Endodermal cell (in vitro differentiated cells): ENCODE results near the gene PTPRM. TPM values are rescaled to one million over a fixed set of nuclear protein-coding genes. Genes with fewer than 3 reads are reported as not detected.

Experiments
- DNase-seq: peaks from one replicate; pipeline ENCODE4 v3.0.0-alpha.2; 2017
- H3K27ac ChIP-seq: 2 replicates; pipeline ENCODE4 v1.5.1; 2013; ENCODE audit warnings: mild to moderate bottlenecking, low read depth, low read length, moderate library complexity
- H3K27me3 ChIP-seq: 2 replicates; pipeline ENCODE4 v1.6.1; 2013; ENCODE audit warnings: mild to moderate bottlenecking, low read length, moderate library complexity; ENCODE audit not compliant: insufficient read depth, control insufficient read depth, poor library complexity, severe bottlenecking
- H3K36me3 ChIP-seq: 2 replicates; pipeline ENCODE4 v1.7.0; 2013; ENCODE audit warnings: mild to moderate bottlenecking, low read length, moderate library complexity; ENCODE audit not compliant: control insufficient read depth, insufficient read depth
- H3K4me1 ChIP-seq: one replicate; pipeline ENCODE4 v1.7.0; 2013; ENCODE audit warnings: low read length; ENCODE audit not compliant: control insufficient read depth, insufficient read depth
- H3K4me3 ChIP-seq: 2 replicates; pipeline ENCODE4 v1.5.1; 2013; ENCODE audit warnings: mild to moderate bottlenecking, low read length, moderate library complexity
- H3K9ac ChIP-seq: 2 replicates; pipeline ENCODE4 v1.6.1; 2013; ENCODE audit warnings: mild to moderate bottlenecking, low read length, moderate library complexity; ENCODE audit not compliant: poor library complexity, severe bottlenecking; ENCODE audit errors: extremely low read depth
- H3K9me3 ChIP-seq: 2 replicates; pipeline ENCODE4 v1.6.1; 2013; ENCODE audit warnings: mild to moderate bottlenecking, low read length, moderate library complexity; ENCODE audit not compliant: control insufficient read depth
- H3K27ac Mint-ChIP-seq: 2 replicates; pipeline ENCODE4 v1.8.0; 2020; ENCODE audit warnings: mixed read lengths
- H3K27me3 Mint-ChIP-seq: 2 replicates; pipeline ENCODE4 v1.8.0; 2021; ENCODE audit warnings: mild to moderate bottlenecking, mixed read lengths; ENCODE audit not compliant: insufficient read depth
- H3K36me3 Mint-ChIP-seq: 2 replicates; pipeline ENCODE4 v1.8.0; 2020; ENCODE audit warnings: low read depth, mixed read lengths
- H3K4me1 Mint-ChIP-seq: 2 replicates; pipeline ENCODE4 v1.8.0; 2020; ENCODE audit warnings: mixed read lengths
- H3K4me3 Mint-ChIP-seq: 2 replicates; pipeline ENCODE4 v1.8.0; 2020; ENCODE audit warnings: mild to moderate bottlenecking, moderate library complexity, mixed read lengths
- H3K9me3 Mint-ChIP-seq: 2 replicates; pipeline ENCODE4 v1.8.0; 2020; ENCODE audit warnings: mild to moderate bottlenecking, mixed read lengths
- CTCF ChIP-seq: fragments of 200-600 bp; sonication (generic); conservative IDR thresholded peaks from 2 replicates; pipeline ENCODE4 v1.5.0; 2021; ENCODE audit warnings: antibody characterized with exemption, mild to moderate bottlenecking
- WGBS, 2 experiments: methylation state at CpG; one replicate each; pipeline versions ENCODE4 v1.1.5 to v1.1.7; 2013; ENCODE audit warnings: missing lambda C conversion rate in 2 of 2, mixed read lengths in 1 of 2; ENCODE audit not compliant: insufficient coverage in 1 of 2, insufficient read length in 1 of 2; 5-methylcytosine and 5-hydroxymethylcytosine counted together
- total RNA-seq, 2 donors: library from RNA; stranded (reverse); fragmentation: NEBNext Ultra II Directional in 1 of 2; extraction: Animal tissue kit (Norgen Biotek cat#: 25700) in 1 of 2; gene quantifications; 2 replicates in 1 of 2; 3 replicates in 1 of 2; pipeline ENCODE4 v1.2.1, GENCODE V29; 2021

PTPRM gene
- total RNA-seq, 2 donors from 2014 or later = 47.2 to 57.6 TPM

- Mint-ChIP-seq H3K27me3 (peaks cover 54% of the 10 kb centered on the region), H3K4me3 (no peak overlapping the region), H3K9me3 (no peaks in the 10 kb centered on the region), H3K4me1 (peaks cover 28% of the 10 kb centered on the region), H3K27ac (no peak overlapping the region), H3K36me3 (no peaks in the 10 kb centered on the region)
- TF ChIP-seq CTCF = no peak
- WGBS, 2 experiments = 95 to 96% methylated on average over 4 to 5 of the region's 5 CpGs
- peaks cover 5% of the 10 kb centered on the region for H3K27me3 ChIP-seq
- no peak overlapping the region for H3K9ac ChIP-seq
- no peak overlapping the region for H3K27ac ChIP-seq
- no peaks in the 10 kb centered on the region for H3K4me1 ChIP-seq
- DNase-seq = peak; percentile 24
- no peaks in the 10 kb centered on the region for H3K36me3 ChIP-seq
- H3K4me3 ChIP-seq = no peak overlapping the region
- H3K9me3 ChIP-seq = no peaks in the 10 kb centered on the region
Measured at GRCh38 chr18:8362863-8363262, 795.7 kb downstream of the PTPRM start.

GRCh38 chr18:8364385-8364784, 797.3 kb downstream of the PTPRM start:
- H3K27ac ChIP-seq = no peak overlapping the region
- H3K4me3 Mint-ChIP-seq = no peak overlapping the region
- DNase-seq = no peak
- no peak for TF ChIP-seq CTCF
- H3K27me3 Mint-ChIP-seq = peaks cover 51% of the 10 kb centered on the region
- no peak overlapping the region for H3K9ac ChIP-seq
- H3K4me1 ChIP-seq = no peaks in the 10 kb centered on the region
- H3K27ac Mint-ChIP-seq = no peak overlapping the region
- peaks cover 5% of the 10 kb centered on the region for H3K27me3 ChIP-seq
- peaks cover 20% of the 10 kb centered on the region for H3K4me1 Mint-ChIP-seq
- no peaks in the 10 kb centered on the region for H3K9me3 ChIP-seq
- no peaks in the 10 kb centered on the region for H3K36me3 Mint-ChIP-seq
- WGBS, 2 experiments = 83 to 96% methylated on average over 1 to 2 of the region's 2 CpGs
- no peaks in the 10 kb centered on the region for H3K9me3 Mint-ChIP-seq
- H3K36me3 ChIP-seq = no peaks in the 10 kb centered on the region
- no peak overlapping the region for H3K4me3 ChIP-seq

GRCh38 chr18:8365006-8365405, 797.9 kb downstream of the PTPRM start:
- no peak overlapping the region for H3K27ac Mint-ChIP-seq
- H3K9me3 ChIP-seq = no peaks in the 10 kb centered on the region
- no peaks in the 10 kb centered on the region for H3K36me3 ChIP-seq
- H3K27me3 ChIP-seq = peaks cover 5% of the 10 kb centered on the region
- H3K27ac ChIP-seq = no peak overlapping the region
- no peak overlapping the region for H3K4me3 ChIP-seq
- H3K9ac ChIP-seq = no peak overlapping the region
- no peak for TF ChIP-seq CTCF
- DNase-seq = no peak
- WGBS, 2 experiments = 92% methylated on average over 2 to 5 of the region's 5 CpGs
- no peaks in the 10 kb centered on the region for H3K36me3 Mint-ChIP-seq
- no peaks in the 10 kb centered on the region for H3K9me3 Mint-ChIP-seq
- peaks cover 20% of the 10 kb centered on the region for H3K4me1 Mint-ChIP-seq
- no peak overlapping the region for H3K4me3 Mint-ChIP-seq
- peaks cover 45% of the 10 kb centered on the region for H3K27me3 Mint-ChIP-seq
- H3K4me1 ChIP-seq = no peaks in the 10 kb centered on the region
